CD4-positive, alpha-beta T cell treated with Interleukin-12 subunit alpha and Interleukin-12 subunit beta, for 1 hour (primary cell): Measurements from ENCODE around the gene PSMC5.
A peak's percentile ranks its signal among the peaks of the same experiment; 100 is the strongest.
"Not testable (repeated sequence)": the region's sequence is repeated elsewhere in the genome, so short reads cannot be mapped to it uniquely, and the experiment has no call there.

Experiments used
- DNase-seq: peaks from one replicate; pipeline ENCODE4 v3.0.0-alpha.2; 2020

Gene PSMC5

DNA sequence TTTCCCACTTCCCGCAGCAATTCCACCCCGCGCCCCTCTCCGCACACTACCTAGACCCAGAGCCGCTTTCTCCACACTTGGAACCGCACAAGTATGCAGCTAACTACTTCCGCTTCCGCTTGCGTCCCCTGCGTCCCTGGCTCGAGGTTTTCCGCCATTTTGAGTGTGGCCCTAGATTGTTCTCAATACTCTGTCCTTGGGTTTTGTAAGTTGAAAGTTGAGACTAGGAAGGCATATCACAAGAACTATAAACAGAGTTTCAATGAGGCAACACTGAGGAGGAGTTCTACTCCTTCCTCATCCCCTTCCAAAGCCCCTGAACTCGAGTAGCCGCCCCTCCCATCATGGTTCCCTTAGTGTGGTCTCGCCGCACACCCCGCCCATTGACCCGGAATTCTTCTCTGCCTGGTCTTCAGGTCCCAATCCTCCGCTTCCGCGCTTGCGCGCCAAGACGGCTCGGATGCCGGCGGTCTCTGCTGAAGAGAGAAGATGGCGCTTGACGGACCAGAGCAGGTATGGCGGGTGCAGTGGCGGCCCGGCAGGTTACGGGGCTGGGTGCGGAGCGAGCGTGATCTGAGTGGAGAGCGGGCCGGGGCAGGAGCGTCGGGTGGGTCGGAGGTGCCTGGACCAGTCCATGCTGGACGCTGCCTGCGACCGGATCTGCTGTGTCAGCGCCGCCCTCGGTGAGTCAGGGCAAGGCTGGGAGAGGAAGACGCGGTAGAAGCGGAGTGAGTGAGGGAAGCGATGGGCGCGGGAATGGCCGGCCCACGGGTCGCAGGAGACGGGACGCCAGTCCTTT lies at the start of gene PSMC5, which contains the start of gene FTSJ3:
Gene PSMC5, plus strand, starts transcription at position 430 of the 799 bp plus-strand sequence. Its CDS starts 60 bp downstream, at position 490.
Gene FTSJ3, minus strand, starts transcription at position 662 of the 799 bp plus-strand sequence. CDS start 761 bp downstream, outside the sequence.
- DNase-seq, result peak; percentile 95

GRCh38 chr17:63780507-63780906 lies 46.7 kb upstream of the PSMC5 start:
- no peak for DNase-seq

- no peak for DNase-seq
Measured at GRCh38 chr17:63780928-63781327, 46.3 kb upstream of the PSMC5 start.

GRCh38 chr17:63783522-63783921 lies 43.7 kb upstream of the PSMC5 start:
- DNase-seq, result no peak

DNA sequence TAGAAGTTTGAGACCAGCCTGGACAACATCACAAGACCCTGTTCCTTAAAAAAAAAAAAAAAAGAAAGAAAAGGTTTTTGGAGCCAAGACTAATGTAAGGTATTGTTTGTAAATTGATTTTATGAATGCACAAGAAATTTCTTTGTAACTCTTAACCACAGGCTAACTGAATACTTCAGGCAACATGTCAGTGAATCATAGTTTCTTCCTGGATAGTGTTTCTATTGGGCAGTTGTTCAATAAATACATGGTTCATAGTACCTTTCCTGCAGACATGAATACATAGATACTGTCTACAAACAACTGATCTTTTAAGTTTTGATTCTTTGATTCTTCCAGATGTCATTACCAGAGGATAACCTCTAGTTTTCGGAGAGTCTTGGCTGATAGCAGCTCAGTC lies 41.7 kb upstream of the PSMC5 start:
- no peak for DNase-seq

DNA sequence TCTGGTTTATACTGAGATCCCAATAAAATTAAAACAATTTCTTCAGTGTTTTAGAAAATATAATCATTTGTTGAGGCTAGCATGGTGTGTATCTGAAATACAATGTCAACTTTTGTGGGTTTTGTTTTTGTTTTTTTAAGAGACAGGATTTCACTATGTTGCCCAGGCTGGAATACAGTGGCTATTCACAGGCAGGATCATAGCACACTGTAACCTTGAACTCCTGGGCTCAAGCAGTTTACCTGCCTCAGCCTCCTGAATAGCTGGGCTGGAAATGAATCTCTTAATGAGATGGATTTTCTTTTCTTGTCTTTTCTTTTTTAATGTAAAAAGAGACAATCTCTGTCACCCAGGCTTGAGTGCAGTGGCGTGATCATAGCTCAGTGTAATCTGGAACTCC lies 41.1 kb upstream of the PSMC5 start:
- DNase-seq, result no peak

- no peak for DNase-seq
Measured at GRCh38 chr17:63786971-63787711, 40.1 kb upstream of the PSMC5 start.

DNA sequence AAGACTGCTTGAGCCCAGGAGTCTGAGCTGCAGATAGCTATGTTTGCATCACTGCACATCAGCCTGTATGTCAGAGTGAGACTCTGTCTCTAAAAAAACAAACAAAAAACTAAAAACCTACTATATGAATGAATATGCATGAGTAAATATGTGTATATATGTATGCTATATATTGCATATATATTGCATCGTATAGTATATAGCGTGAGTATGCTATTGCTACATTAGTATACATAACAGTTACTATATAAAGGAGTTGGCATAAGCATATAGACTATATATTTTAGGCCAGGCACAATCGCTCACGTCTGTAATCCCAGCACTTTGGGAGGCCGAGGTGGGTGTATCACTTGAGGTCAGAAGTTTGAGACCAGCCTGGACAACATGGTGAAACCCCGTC lies 37.2 kb upstream of the PSMC5 start:
- no peak for DNase-seq

DNA sequence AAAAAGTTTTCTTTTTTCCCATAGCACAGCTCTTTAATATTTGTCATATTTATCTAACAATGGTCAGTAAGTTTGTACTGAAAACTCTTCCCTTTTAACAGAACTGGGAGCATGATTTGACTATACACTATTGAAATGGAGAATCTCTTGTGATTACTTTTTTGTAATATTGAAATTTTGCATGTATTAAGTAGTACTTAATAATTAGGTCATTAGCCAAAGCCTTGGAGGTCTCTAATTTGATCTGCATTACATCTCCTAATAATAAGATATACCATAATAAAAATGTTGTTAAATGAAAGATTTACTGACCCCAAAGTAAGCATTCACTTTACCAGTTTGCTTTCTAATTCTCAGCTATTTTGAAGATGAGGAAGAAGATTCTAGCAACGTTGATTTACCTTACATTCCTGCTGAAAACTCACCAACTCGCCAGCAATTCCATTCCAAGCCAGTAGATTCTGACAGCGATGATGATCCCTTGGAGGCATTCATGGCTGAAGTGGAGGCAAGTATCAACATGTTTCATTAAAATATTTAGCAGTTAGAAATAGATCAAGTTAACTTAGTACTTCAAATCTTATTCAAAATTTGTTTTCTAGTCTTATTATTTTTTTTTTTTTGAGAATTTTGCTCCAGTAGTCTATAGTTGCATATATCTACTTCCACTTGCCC lies 35.0 kb upstream of the PSMC5 start:
- DNase-seq, result no peak

- DNase-seq, result not testable (repeated sequence)
Measured at GRCh38 chr17:63796375-63796774, 30.9 kb upstream of the PSMC5 start.

DNA sequence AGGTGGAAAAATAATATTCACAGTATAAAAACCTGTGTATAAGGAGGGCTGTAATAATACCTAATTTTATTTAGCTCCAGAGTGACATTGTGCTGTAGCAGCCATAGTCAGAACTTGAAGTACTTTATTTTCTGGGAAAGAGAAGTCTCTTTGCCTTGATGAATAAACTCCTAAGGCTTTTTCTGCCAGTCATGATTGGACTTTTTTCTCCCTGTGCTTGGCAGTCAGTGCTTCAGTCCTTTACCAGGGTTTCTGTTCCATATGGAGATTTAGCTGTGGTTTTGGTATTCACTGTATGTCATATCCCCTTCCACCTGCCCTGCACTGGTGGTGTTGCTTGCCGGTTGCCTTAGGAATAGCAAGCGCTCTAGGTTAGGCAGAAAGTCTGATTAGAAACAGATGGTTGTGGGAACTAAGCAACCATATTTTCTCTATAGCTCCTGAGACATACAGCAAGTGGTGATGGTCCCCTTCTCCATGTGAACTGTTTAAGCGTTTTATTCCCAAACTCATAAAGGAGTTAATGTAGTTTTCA lies 28.6 kb upstream of the PSMC5 start:
- DNase-seq, result no peak

DNA sequence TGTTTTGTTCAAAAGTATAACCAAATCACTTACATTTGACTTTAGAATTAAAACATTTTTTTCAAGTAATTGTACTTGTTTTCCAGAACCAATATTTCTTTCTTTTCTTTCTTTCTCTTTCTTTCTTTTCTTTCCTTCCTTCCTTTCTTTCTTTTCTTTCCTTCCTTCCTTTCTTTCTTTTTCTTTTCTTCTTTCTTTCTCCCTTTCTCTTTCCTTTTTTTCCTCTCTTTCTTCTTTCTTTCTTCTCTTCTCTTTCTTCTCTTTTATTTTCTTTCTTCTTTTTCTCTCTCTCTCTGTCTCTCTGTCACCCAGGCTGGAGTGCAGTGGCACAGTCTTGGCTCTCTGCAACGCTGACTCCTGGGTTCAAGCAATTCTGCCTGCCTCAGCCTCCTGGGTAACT lies 26.4 kb upstream of the PSMC5 start:
- DNase-seq, result no peak

- DNase-seq, result no peak
Measured at GRCh38 chr17:63804328-63804727, 22.9 kb upstream of the PSMC5 start.

DNA sequence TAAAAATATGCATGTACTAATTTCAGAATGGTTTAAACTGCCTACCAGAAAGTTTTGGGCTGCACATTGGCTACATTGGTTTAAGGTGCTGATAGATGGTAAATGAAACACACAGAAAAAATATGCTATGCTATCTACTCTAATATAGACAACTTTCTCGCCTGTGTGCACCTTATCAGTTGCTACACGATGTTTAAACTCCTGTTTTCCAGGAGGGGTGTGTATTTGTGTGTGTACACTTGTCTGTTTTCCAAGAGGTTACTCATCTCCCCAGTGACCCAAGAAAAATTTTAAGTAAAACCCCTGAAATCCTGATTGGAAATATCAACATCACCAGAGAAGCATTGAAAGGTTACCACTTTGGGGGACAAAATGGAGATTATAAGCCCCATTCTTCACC lies 21.6 kb upstream of the PSMC5 start:
- DNase-seq, result no peak

- DNase-seq, result no peak
Measured at GRCh38 chr17:63809970-63810369, 17.3 kb upstream of the PSMC5 start.

- DNase-seq, result no peak
Measured at GRCh38 chr17:63816123-63816522, 11.1 kb upstream of the PSMC5 start.

DNA sequence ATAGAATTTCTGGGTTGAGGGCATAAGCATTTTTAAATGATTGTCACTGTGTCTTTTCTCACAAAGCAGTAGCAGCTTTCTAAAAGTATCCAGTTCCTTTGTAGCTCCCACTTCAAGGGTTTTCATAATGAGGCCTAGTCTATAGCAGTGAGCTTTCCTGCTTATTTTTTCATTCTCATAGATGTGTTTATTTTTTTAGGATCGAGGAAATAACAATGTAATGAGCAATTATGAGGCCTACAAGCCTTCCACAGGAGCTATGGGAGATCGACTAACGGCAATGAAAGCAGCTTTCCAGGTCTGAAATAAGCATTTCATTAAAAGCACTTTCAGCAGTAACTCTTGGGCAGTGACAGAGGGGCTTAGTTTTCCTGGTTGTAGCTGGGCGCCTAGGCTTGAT lies 10.6 kb upstream of the PSMC5 start:
- no peak for DNase-seq

GRCh38 chr17:63817736-63818385 lies 9.4 kb upstream of the PSMC5 start:
- no peak for DNase-seq

- no peak for DNase-seq
Measured at GRCh38 chr17:63819131-63819530, 8.1 kb upstream of the PSMC5 start.

DNA sequence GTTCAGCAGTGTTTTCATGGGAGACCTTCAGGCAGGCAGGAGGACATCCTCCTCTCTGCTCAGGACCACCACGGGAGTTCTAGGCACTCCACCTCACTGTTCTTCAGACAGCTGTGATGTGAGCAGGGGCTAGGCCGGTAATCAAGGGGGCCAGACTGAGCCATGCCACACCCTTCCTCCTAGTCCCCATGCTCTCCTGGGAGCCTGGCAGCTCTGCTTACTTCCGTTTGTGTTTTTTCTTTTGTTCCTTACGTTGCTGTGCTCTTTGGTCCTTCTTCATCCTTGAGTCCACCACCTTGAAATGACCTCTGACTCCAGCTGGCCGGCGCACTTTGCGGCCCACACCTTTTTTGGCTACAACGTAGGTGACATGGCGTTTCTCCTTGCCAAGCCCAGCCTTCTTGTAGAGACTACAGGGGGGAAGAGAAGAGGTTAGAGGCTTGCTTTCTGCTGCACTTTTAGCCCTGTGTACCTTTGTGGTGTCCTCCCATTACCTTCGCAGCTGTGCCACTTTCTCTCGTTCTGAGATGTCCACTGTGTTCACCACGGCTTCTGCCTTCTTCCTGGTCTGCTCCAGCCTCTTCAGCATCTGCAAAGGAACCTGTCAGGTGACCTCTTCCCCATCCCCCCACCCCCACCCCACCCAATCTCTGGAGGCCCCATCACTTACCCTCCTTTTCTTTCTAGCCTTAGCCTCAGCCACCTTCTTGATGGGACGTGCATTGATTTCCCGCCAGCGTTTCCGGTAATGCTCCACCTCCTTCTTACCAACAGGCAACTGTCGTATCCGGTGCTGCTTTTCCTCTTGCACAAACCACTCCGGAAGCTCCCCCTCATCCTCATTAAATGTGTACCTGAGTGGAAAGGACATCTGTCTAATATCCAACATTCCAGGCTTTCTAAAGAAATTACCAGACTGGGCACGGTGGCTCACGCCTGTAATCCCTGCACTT lies 7.4 kb upstream of the PSMC5 start:
- DNase-seq, result peak; percentile 22

DNA sequence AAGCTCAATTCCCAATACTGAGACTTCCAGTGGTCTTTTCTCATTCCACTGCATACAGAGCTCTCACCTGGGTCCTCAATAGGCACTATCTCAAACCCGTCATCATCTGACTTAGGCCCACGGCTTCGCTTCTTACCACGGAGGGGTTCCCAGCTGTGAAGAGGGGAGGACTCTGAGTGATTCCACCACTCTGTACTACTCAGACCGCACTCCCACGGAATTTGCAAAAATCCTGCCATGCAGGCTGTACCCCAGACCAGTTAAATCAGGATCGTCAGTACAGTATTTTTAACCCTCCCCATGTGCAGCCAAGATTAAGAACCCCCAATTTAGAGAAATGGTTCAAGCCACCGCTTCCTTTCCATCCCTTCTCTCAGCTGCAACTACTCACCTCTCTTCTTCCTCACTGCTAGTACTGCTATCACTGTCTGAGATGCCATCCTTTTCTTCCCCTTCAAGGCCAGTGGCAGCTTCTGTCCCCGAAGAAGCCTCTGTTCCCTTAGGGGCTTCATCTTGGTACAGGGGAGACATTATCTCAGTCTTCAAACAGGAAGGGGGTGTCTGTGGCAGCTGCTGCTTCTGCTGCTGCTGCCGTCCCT lies 6.2 kb upstream of the PSMC5 start:
- DNase-seq, result no peak
